K562 (cell line): ENCODE results near the gene FGF21. TPM values are rescaled to one million over a fixed set of nuclear protein-coding genes. Genes with fewer than 3 reads are reported as not detected.

Source experiments
- ATAC-seq: fragments of 200-7000 bp; cut with Tn5 transposase; 3 replicates; pipeline ENCODE4 v1.9.1; 2020; ENCODE audit warnings: moderate library complexity
- BruUV-seq: library from RNA; stranded (reverse); fragments of 400-500 nt; replicated peaks from 2 replicates; lab custom pipeline; 2021; lab: Mats Ljungman, UMichigan
- CTCF ChIA-PET: fragments of 300-600 bp; formaldehyde crosslinking; extraction: SDS; loops from one replicate; lab custom pipeline; 2021; ENCODE audit warnings: low intra/inter-chr PET ratio; lab: Yijun Ruan, JAX
- POLR2A ChIA-PET: fragments of 300-600, 350-650 bp; sonication (Branson Sonifier 250); formaldehyde crosslinking; extraction: SDS; loops from one replicate; lab custom pipeline; 2021; ENCODE audit warnings: antibody characterized with exemption, inconsistent platforms; lab: Yijun Ruan, JAX
- DNase-seq, 4 experiments: peaks; one replicate each; pipeline versions ENCODE4 v3.0.0 to v3.0.0-alpha.2; 2011 to 2018; ENCODE audit warnings: low spot score in 3 of 4, mixed read lengths in 3 of 4; ENCODE audit errors: extremely low read depth in 1 of 4
- FAIRE-seq: peaks from 2 replicates; lab custom pipeline; 2011; peaks lifted over from hg19 to GRCh38; lab: Jason Lieb, UNC
- H2AFZ ChIP-seq: 2 replicates; pipeline ENCODE4 v1.6.0; 2011; ENCODE audit warnings: low read depth, low read length, control low read depth, inconsistent platforms
- H3K27ac ChIP-seq: fragments of 200-600 bp; 3 replicates; pipeline ENCODE4 v1.8.0; 2011; ENCODE audit warnings: low read depth, mild to moderate bottlenecking, control low read depth, inconsistent platforms, low read length, moderate library complexity, mixed read lengths; ENCODE audit errors: extremely low read depth
- H3K27me3 ChIP-seq, 2 experiments: fragments of 300-600 bp in 1 of 2; 2 replicates in 1 of 2; 3 replicates in 1 of 2; pipeline versions ENCODE4 v1.6.0 to v1.8.0; 2011; ENCODE audit warnings: inconsistent platforms in 2 of 2, low read length in 2 of 2, mild to moderate bottlenecking in 1 of 2, mixed read lengths in 1 of 2, moderate library complexity in 1 of 2; ENCODE audit not compliant: control insufficient read depth in 2 of 2, insufficient read depth in 2 of 2
- H3K36me3 ChIP-seq: fragments of 300-600 bp; 3 replicates; pipeline ENCODE4 v1.8.0; 2011; ENCODE audit warnings: mild to moderate bottlenecking, low read length, inconsistent platforms; ENCODE audit not compliant: control insufficient read depth, insufficient read depth
- H3K4me1 ChIP-seq, 2 experiments: fragments of 200-600 bp in 1 of 2; replicated peaks in 1 of 2; 2 replicates in 1 of 2; 3 replicates in 1 of 2; pipeline versions ENCODE4 v1.5.1 to v1.8.0; 2011; ENCODE audit warnings: inconsistent platforms in 2 of 2, low read length in 2 of 2, mild to moderate bottlenecking in 1 of 2, mixed read lengths in 1 of 2, moderate library complexity in 1 of 2; ENCODE audit not compliant: control insufficient read depth in 2 of 2, insufficient read depth in 2 of 2
- H3K4me2 ChIP-seq: 2 replicates; pipeline ENCODE4 v1.6.1; 2011; ENCODE audit warnings: low read length, control low read depth, inconsistent platforms, mixed read lengths; ENCODE audit not compliant: insufficient read depth
- H3K4me3 ChIP-seq: fragments of 200-600 bp; sonication (generic), shearing (Covaris generic); 2 replicates; pipeline ENCODE4 v1.5.1; 2016; ENCODE audit warnings: control low read depth, inconsistent platforms
- H3K79me2 ChIP-seq: fragments of 200-600 bp; 3 replicates; pipeline ENCODE4 v1.8.0; 2011; ENCODE audit warnings: low read length, inconsistent platforms; ENCODE audit not compliant: control insufficient read depth, insufficient read depth
- H3K9ac ChIP-seq, 2 experiments: 2 replicates each; pipeline versions ENCODE4 v1.6.0 to v1.6.1; 2011; ENCODE audit warnings: low read depth in 2 of 2, low read length in 2 of 2, control low read depth in 1 of 2, inconsistent platforms in 1 of 2, mild to moderate bottlenecking in 1 of 2, mixed read lengths in 1 of 2; ENCODE audit not compliant: insufficient read depth in 1 of 2
- H3K9me1 ChIP-seq: one replicate; pipeline ENCODE4 v1.6.0; 2011; ENCODE audit warnings: inconsistent platforms, mild to moderate bottlenecking, low read length, moderate library complexity; ENCODE audit not compliant: control insufficient read depth, insufficient read depth
- H3K9me3 ChIP-seq: replicated peaks from 2 replicates; pipeline ENCODE4 v1.5.1; 2011; ENCODE audit warnings: low read depth, low read length, inconsistent platforms; ENCODE audit not compliant: control insufficient read depth, insufficient read depth
- H4K20me1 ChIP-seq: replicated peaks from 2 replicates; pipeline ENCODE4 v1.6.1; 2011; ENCODE audit warnings: low read length, inconsistent platforms, mixed read lengths; ENCODE audit not compliant: control insufficient read depth, insufficient read depth
- BRD9 ChIP-seq: fragments of 450-650 bp; IDR thresholded peaks from 2 replicates; pipeline ENCODE4 v1.6.1; 2018; ENCODE audit warnings: low read depth; ENCODE audit not compliant: partially characterized antibody
- CAMTA2 ChIP-seq: fragments of 250-450 bp; sonication (Bioruptor Pico); conservative IDR thresholded peaks from 2 replicates; pipeline ENCODE4 v1.5.1; 2022
- CTCF ChIP-seq, 3 experiments: IDR thresholded peaks in 2 of 3; conservative IDR thresholded peaks in 1 of 3; 2 replicates each; pipeline ENCODE4 v1.5.1; 2011 to 2012; ENCODE audit warnings: low read length in 3 of 3, mild to moderate bottlenecking in 3 of 3, control low read depth in 2 of 3, improper control_type of control experiment in 1 of 3, inconsistent platforms in 1 of 3, low read depth in 1 of 3, mixed read lengths in 1 of 3, moderate library complexity in 1 of 3; ENCODE audit not compliant: insufficient read depth in 2 of 3
- EZH2 ChIP-seq: IDR thresholded peaks from 2 replicates; pipeline ENCODE4 v1.6.1; 2012; ENCODE audit warnings: low read depth, mild to moderate bottlenecking, inconsistent platforms, low read length, borderline replicate concordance
- GABPB2 ChIP-seq: fragments of 250-450 bp; sonication (Bioruptor Pico); conservative IDR thresholded peaks from 2 replicates; pipeline ENCODE4 v1.5.1; 2021; ENCODE audit warnings: mild to moderate bottlenecking
- GATA2 ChIP-seq: sonication (generic); formaldehyde crosslinking; IDR thresholded peaks from 2 replicates; pipeline ENCODE4 v1.4.0; 2020; ENCODE audit warnings: mild to moderate bottlenecking, missing genetic modification reagents
- HDAC1 ChIP-seq, 2 experiments: fragments of 450-650 bp; IDR thresholded peaks; 2 replicates each; pipeline ENCODE4 v1.6.1; 2016 to 2017; ENCODE audit warnings: inconsistent platforms in 1 of 2, mild to moderate bottlenecking in 1 of 2, moderate library complexity in 1 of 2
- HDAC6 ChIP-seq: IDR thresholded peaks from 2 replicates; pipeline ENCODE4 v1.6.1; 2012; ENCODE audit warnings: low read depth, mild to moderate bottlenecking, control low read depth, inconsistent platforms, low read length, moderate library complexity
- MED1 ChIP-seq: sonication (generic); formaldehyde crosslinking; IDR thresholded peaks from 2 replicates; pipeline ENCODE4 v1.8.1; 2023; ENCODE audit warnings: missing genetic modification reagents, borderline replicate concordance
- MLX ChIP-seq, 2 experiments: fragments of 450-650 bp in 1 of 2; sonication (generic) in 1 of 2; formaldehyde crosslinking; conservative IDR thresholded peaks; 2 replicates each; pipeline versions ENCODE4 v1.4.0 to v1.8.1; 2020 to 2022; ENCODE audit warnings: mild to moderate bottlenecking in 1 of 2, missing genetic modification reagents in 1 of 2
- PATZ1 ChIP-seq: fragments of 250-450 bp; sonication (Bioruptor Pico); IDR thresholded peaks from 2 replicates; pipeline ENCODE4 v1.5.0; 2020; ENCODE audit warnings: mild to moderate bottlenecking, borderline replicate concordance
- POLR2G ChIP-seq: fragments of 200-400 bp; formaldehyde crosslinking; IDR thresholded peaks from 2 replicates; pipeline ENCODE4 v1.6.1; 2017; ENCODE audit warnings: low read depth, mild to moderate bottlenecking, antibody characterized with exemption, low read length, moderate library complexity
- PTTG1 ChIP-seq: fragments of 450-650 bp; IDR thresholded peaks from 2 replicates; pipeline ENCODE4 v1.6.1; 2016; ENCODE audit warnings: low read depth, mild to moderate bottlenecking, missing genetic modification characterization, missing compliant biosample characterization
- SRSF7 ChIP-seq: fragments of 200-400 bp; formaldehyde crosslinking; optimal IDR thresholded peaks from 2 replicates; pipeline ENCODE3; 2017; ENCODE audit warnings: mild to moderate bottlenecking, low read depth, low read length
- ZBTB7A ChIP-seq: IDR thresholded peaks from 2 replicates; pipeline ENCODE4 v1.6.1; 2011; ENCODE audit warnings: low read depth, mild to moderate bottlenecking, low read length, moderate library complexity, borderline replicate concordance; ENCODE audit not compliant: control insufficient read depth
- ZNF140 ChIP-seq: fragments of 250-450 bp; sonication (Bioruptor Pico); IDR thresholded peaks from 2 replicates; pipeline ENCODE4 v1.8.0; 2021; ENCODE audit warnings: moderate library complexity, mild to moderate bottlenecking, inconsistent platforms
- ZNF197 ChIP-seq: fragments of 200-800 bp; sonication (Bioruptor generic); IDR thresholded peaks from 2 replicates; pipeline ENCODE4 v1.6.1; 2016; ENCODE audit warnings: low read depth, missing genetic modification characterization, missing compliant biosample characterization
- ZNF354B ChIP-seq: fragments of 250-450 bp; sonication (Bioruptor Pico); IDR thresholded peaks from 2 replicates; pipeline ENCODE4 v1.4.0; 2020
- ZNF764 ChIP-seq: fragments of 250-450 bp; sonication (Bioruptor Pico); IDR thresholded peaks from 2 replicates; pipeline ENCODE4 v1.4.0; 2020; ENCODE audit warnings: low read depth, mild to moderate bottlenecking, moderate library complexity
- WGBS: fragments of 100-300 bp; shearing (Covaris generic); methylation state at CpG from one replicate; pipeline ENCODE4 v1.1.6; 2016; ENCODE audit warnings: low coverage, mixed read lengths; ENCODE audit not compliant: insufficient coverage; ENCODE audit errors: missing lambda C conversion rate; 5-methylcytosine and 5-hydroxymethylcytosine counted together
- in situ Hi-C: fragments of 300-500 bp; cut with MboI; formaldehyde crosslinking; loops from 4 replicates; pipeline ENCODE4 v1.15.0; 2018; ENCODE audit warnings: inconsistent platforms, mixed read lengths
- intact Hi-C: fragments of 100-400 bp; cut with micrococcal nuclease; formaldehyde crosslinking; loops from 2 replicates; pipeline ENCODE4 v1.14.2; 2022
- polyA plus RNA-seq, 8 experiments: library from polyadenylated mRNA; depleted of rRNA in 4 of 8; stranded (reverse) in 5 of 8; unstranded in 3 of 8; fragments of >200 nt; fragmentation: Nextera tagmentation in 2 of 8; fragmentation: Illumina TruSeq in 1 of 8; extraction: Ambion mirVana in 2 of 8; extraction: Trizol in 1 of 8; gene quantifications; 2 replicates each; pipeline versions ENCODE4 v1.2.1 to v1.2.3, GENCODE V29; 2011 to 2014; ENCODE audit warnings: inconsistent platforms in 1 of 8, missing spikeins in 1 of 8
- total RNA-seq, 7 experiments: library from RNA; depleted of rRNA in 6 of 7; stranded (reverse); fragments of >200 nt in 6 of 7; fragmentation: Illumina TruSeq in 2 of 7; extraction: Trizol in 2 of 7; gene quantifications; 2 replicates each; pipeline versions ENCODE4 v1.2.1 to v1.2.3, GENCODE V29; 2011 to 2021; ENCODE audit warnings: low replicate concordance in 1 of 7

Gene FGF21
- total and polyA plus RNA-seq, 9 of the 15 experiments (the other 6 are each of a cell fraction or from before 2014, with no cell fraction given), result 0.04 to 0.77 (median 0.09) TPM; not detected in 6

GRCh38 chr19:48720251-48720612 is 35.1 kb upstream of the FGF21 start:
- in situ Hi-C loops (no loop called here), intact Hi-C loops (no loop called here)
- peak overlapping the region; percentile 75 for H3K27ac ChIP-seq
- peaks cover 15 to 59% of the 10 kb centered on the region in 2 experiments for H3K4me1 ChIP-seq
- peak overlapping the region; percentile 69 to 91 for H3K9ac ChIP-seq
- 0 out of 3 replicates have a peak, but pooled peaks cover 1% of the 10 kb centered on the region for H3K79me2 ChIP-seq
- H3K36me3 ChIP-seq, result no peaks in the 10 kb centered on the region; the same call in 2 of the 3 replicates
- ChIA-PET CTCF (no interaction called here), POLR2A (interaction anchor here (0.6 to 1.1 kb wide), 7 partner anchors 12 to 101 kb away, joined by 3 to 10 read pairs (median 3); partner anchors contain the start of gene SPHK2)
- 20% methylated on average over 12 of the region's 12 CpGs for WGBS
- H3K9me3 ChIP-seq, result no peaks in the 10 kb centered on the region
- H2AFZ ChIP-seq, result peak overlapping the region; percentile 98
- no peaks in the 10 kb centered on the region for H3K27me3 ChIP-seq
- H3K4me2 ChIP-seq, result peak overlapping the region; percentile 84
- no peak for FAIRE-seq
- H3K4me3 ChIP-seq, result peak overlapping the region; percentile 54
- ATAC-seq, result peak; percentile 44
- no peaks in the 10 kb centered on the region for H3K9me1 ChIP-seq
- H4K20me1 ChIP-seq, result no peaks in the 10 kb centered on the region
- no TSS peak for BruUV-seq
- DNase-seq, result no peak
- TF ChIP-seq BRD9 (no peak), ZNF197 (no peak), HDAC1 (IDR thresholded peaks at IDR 0.05) (no peak), SRSF7 (no peak), MED1 (CRISPR knock-in tag) (no peak), ZBTB7A (peak; percentile 47; the same call in 1 of the 2 replicates), PTTG1 (tag) (no peak), PATZ1 (CRISPR knock-in tag) (0 out of 2 replicates have a peak, but pooled peaks have one; percentile 35), HDAC6 (no peak), CTCF (IDR thresholded peaks at IDR 0.05 in 2 of 3, conservative IDR thresholded peaks at IDR 0.05 in 1 of 3; ENCODE audit: insufficient read depth in 2 of 3, low read depth in 1 of 3, low read length in 3 of 3) (no peak), GATA2 (CRISPR knock-in tag) (no peak), ZNF764 (CRISPR knock-in tag) (no peak), MLX (CRISPR knock-in tag; conservative IDR thresholded peaks at IDR 0.05) (no peak), CAMTA2 (no peak), ZNF354B (CRISPR knock-in tag) (no peak), EZH2 (no peak), ZNF140 (CRISPR knock-in tag) (no peak), POLR2G (no peak), GABPB2 (no peak)
